Adipose tissue (tissue), 3 donors: ENCODE results near the gene AXIN2. TPM values are rescaled to one million over a fixed set of nuclear protein-coding genes. Genes with fewer than 3 reads are reported as not detected.
A peak's percentile ranks its signal among the peaks of the same experiment; 100 is the strongest.

Experiments
- H3K27ac ChIP-seq: one replicate; pipeline ENCODE4 v1.5.1; 2013; ENCODE audit warnings: low read depth, low read length
- WGBS, 3 donors: extraction: QIAGEN DNeasy Blood & Tissue Kit; methylation state at CpG; one replicate each; pipeline ENCODE4 v1.1.7; 2013; 5-methylcytosine and 5-hydroxymethylcytosine counted together
- polyA plus RNA-seq, 3 donors: library from polyadenylated mRNA; stranded (reverse); fragments of 200-250 nt; gene quantifications; one replicate each; pipeline ENCODE4 v1.2.3, GENCODE V29; 2013
- donor health status: healthy with polysubstance abuse.
- donor health status: Bipolar disorder and iron deficiency.
- donor health status: healthy.

Gene AXIN2
- polyA plus RNA-seq, 3 donors: 2.2 to 7.5 (median 6.9) TPM

DNA sequence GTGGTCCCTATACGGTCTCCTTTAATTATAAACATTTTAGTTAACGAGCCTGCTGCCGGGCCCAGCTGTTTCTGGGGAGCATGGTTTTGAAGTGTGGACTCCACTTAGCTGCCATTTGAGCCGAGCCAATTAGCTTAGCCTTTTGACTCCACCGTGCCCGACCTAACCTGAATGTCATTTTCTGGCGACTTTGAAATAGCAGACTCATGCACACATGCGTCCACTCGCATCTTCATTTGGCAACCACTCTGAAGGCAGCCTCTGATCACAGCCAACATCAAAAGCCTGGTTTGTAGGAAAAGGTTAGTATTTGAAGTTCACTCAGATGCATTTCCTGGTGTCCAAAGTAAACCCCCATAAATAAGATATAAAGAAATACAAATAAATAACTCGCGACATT is 16.8 kb downstream of the AXIN2 start:
- 83 to 90% (median 87%) methylated on average over 11 of the region's 11 CpGs for WGBS, 3 donors
- H3K27ac ChIP-seq: no peak overlapping the region

DNA sequence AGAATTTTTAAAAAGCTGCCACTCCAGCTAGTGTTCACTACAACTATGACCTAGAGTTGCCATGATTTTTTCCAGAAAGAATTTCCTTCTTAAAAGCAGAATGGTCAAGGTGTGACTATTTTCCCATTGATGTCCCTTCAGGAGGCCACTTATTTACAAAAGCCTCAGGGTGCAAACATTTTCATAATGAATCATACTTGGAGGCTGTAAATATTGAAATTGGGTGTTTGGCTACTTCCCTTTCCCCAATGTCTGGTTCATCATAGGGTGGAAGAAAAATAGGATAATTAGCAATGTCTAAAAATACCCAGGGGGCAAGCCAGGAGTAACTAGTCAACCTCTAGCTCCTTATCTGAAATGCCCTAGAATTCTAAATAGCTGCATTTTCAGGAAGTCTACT is 18.8 kb downstream of the AXIN2 start:
- no peak overlapping the region for H3K27ac ChIP-seq

DNA sequence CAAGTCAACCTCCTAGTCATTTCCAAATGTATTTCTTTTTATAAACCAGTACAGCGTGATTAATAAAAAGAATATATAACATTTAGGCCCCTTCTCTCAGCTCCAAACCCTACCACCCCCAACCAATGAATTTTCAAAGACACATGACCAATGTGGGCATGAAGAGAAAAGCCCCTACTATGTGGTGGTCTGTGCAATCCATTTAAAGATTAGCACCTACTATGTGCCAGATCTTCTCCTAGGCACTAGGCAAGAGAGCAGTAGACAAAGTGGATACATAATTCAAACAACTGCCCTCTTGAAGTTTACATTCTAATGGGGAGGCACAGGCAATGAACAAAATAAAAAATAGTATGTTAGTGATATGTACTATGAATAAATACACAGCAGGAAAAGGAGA is 19.4 kb downstream of the AXIN2 start:
- no peak overlapping the region for H3K27ac ChIP-seq
- 71 to 97% (median 88%) methylated on average over 1 of the region's 1 CpG for WGBS, 3 donors

DNA sequence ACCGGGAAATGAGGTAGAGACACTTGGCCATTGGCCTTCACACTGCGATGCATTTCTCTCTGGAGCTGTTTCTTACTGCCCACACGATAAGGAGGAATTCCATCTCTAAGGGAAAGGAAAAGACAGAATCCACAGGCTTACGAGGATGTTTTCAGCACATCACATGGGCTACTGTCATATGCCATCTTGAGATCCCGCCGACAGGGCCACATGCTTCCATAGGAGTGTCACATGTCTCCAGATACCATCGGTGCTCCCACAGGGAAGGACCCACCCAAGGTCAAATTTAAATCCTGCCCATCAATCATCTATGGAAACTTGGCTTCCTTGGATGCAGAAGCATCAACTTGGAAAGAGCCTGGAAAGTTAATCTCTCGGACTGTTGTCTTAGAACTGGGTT is 20.0 kb downstream of the AXIN2 start:
- 89 to 91% (median 90%) methylated on average over 8 of the region's 8 CpGs for WGBS, 3 donors
- H3K27ac ChIP-seq: no peak overlapping the region

DNA sequence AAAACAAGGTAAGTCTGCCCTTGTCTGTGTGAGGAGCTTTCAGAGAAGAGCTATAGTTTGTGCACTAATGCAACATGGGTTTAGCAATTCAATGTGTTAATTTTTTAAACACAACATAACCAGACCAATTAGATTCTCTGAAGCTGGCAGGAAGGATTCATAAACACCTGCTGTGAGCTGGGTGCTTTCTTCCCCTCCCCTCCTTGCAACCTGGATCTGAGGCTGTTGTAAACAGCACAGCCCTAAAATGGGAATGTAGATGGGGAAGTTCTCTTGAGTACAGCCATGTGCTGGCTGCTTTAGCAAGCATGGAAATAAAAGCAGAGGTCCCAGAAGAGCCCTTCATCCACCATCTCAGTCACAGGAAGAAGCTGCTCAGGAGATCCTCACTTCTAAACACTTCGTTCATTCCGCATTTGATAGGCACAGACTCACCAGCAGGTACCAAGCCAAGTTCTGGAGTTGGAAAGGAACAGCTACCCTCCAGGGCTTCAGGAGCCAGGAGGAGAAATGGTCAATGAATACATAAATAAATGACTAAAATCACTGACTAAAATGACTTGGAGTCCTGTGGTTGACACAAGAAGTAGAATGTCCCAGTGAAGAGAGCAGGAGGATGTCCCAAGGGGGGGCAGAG is 21.7 kb downstream of the AXIN2 start:
- 76 to 86% (median 86%) methylated on average over 2 of the region's 2 CpGs for WGBS, 3 donors
- H3K27ac ChIP-seq: no peak overlapping the region

- no peak overlapping the region for H3K27ac ChIP-seq
- 64 to 80% (median 65%) methylated on average over 12 of the region's 12 CpGs for WGBS, 3 donors
Measured at GRCh38 chr17:65538675-65539529, 22.5 kb downstream of the AXIN2 start.

- WGBS, 3 donors: 91 to 92% (median 92%) methylated on average over 49 to 50 of the region's 50 CpGs
- H3K27ac ChIP-seq: no peak overlapping the region
Measured at GRCh38 chr17:65537845-65538674, 23.4 kb downstream of the AXIN2 start.

GRCh38 chr17:65537343-65537844 is 24.1 kb downstream of the AXIN2 start:
- WGBS, 3 donors: 95 to 98% (median 96%) methylated on average over 34 to 35 of the region's 35 CpGs
- no peak overlapping the region for H3K27ac ChIP-seq

- 91 to 93% (median 92%) methylated on average over 35 of the region's 35 CpGs for WGBS, 3 donors
- no peak overlapping the region for H3K27ac ChIP-seq
Measured at GRCh38 chr17:65536573-65537342, 24.7 kb downstream of the AXIN2 start.

GRCh38 chr17:65535777-65536572 is 25.5 kb downstream of the AXIN2 start:
- H3K27ac ChIP-seq: no peak overlapping the region
- 91 to 95% (median 93%) methylated on average over 17 of the region's 17 CpGs for WGBS, 3 donors

GRCh38 chr17:65533852-65534457 is 27.5 kb downstream of the AXIN2 start:
- no peak overlapping the region for H3K27ac ChIP-seq
- WGBS, 3 donors: 82 to 91% (median 90%) methylated on average over 9 of the region's 9 CpGs

GRCh38 chr17:65533056-65533745 is 28.2 kb downstream of the AXIN2 start:
- no peak overlapping the region for H3K27ac ChIP-seq
- 83 to 92% (median 87%) methylated on average over 13 of the region's 13 CpGs for WGBS, 3 donors

GRCh38 chr17:65532101-65532890 is 29.2 kb downstream of the AXIN2 start:
- 55 to 71% (median 63%) methylated on average over 9 of the region's 9 CpGs for WGBS, 3 donors
- H3K27ac ChIP-seq: no peak overlapping the region

DNA sequence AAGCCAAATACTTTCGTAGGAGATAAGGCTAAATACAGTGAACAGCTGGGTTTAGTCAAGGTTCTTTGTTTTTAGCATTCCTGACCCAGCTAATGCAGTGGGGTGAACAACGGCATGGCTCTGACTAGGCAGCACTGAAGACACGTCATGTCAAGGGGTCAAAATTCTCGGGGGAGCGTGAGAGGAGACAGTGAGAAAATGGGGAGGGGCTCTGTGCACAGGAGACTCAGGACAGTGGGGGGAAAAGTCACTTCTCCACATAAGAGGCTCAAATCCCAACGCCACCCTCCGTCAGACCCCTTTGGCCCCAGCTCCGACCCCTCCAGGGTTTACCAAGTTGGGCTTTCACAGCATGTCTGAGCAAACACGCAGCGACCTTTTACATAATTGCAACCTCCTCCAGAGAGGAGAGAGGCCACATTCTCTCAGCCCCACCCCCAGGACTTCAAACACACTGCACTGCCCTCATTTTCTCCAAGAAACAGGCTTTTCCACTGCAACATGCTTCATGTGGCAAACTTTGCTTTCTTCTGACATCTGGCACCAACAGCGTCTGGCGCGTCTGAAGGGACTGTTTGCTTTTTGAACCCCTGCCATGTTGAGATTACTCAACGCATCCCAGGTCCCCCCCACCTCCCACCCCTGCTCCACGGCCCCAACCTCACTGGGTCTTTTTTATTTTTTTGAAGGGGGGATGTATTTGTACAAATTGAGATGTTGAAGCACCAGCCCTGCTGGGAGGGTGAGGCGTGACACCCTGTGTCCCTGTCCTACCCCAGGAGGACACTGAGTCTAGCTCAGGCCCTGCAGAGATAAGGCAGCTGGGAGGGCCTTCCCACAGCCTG is 30.0 kb downstream of the AXIN2 start:
- H3K27ac ChIP-seq: peak overlapping the region; percentile 52
- WGBS, 3 donors: 32 to 46% (median 45%) methylated on average over 16 of the region's 16 CpGs
